K562 (cell line): Measurements from ENCODE around the gene VRK1. TPM values are rescaled to one million over a fixed set of nuclear protein-coding genes. Genes with fewer than 3 reads are reported as not detected.
A peak's percentile ranks its signal among the peaks of the same experiment; 100 is the strongest.
"Not testable (repeated sequence)": the region's sequence is repeated elsewhere in the genome, so short reads cannot be mapped to it uniquely, and the experiment has no call there.

Source experiments
- ATAC-seq: fragments of 200-7000 bp; cut with Tn5 transposase; 3 replicates; pipeline ENCODE4 v1.9.1; 2020; ENCODE audit warnings: moderate library complexity
- BruUV-seq: library from RNA; stranded (reverse); fragments of 400-500 nt; replicated peaks from 2 replicates; lab custom pipeline; 2021; lab: Mats Ljungman, UMichigan
- CTCF ChIA-PET: fragments of 300-600 bp; formaldehyde crosslinking; extraction: SDS; loops from one replicate; lab custom pipeline; 2021; ENCODE audit warnings: low intra/inter-chr PET ratio; lab: Yijun Ruan, JAX
- POLR2A ChIA-PET: fragments of 300-600, 350-650 bp; sonication (Branson Sonifier 250); formaldehyde crosslinking; extraction: SDS; loops from one replicate; lab custom pipeline; 2021; ENCODE audit warnings: antibody characterized with exemption, inconsistent platforms; lab: Yijun Ruan, JAX
- DNase-seq, 4 experiments: peaks; one replicate each; pipeline versions ENCODE4 v3.0.0 to v3.0.0-alpha.2; 2011 to 2018; ENCODE audit warnings: low spot score in 3 of 4, mixed read lengths in 3 of 4; ENCODE audit errors: extremely low read depth in 1 of 4
- FAIRE-seq: peaks from 2 replicates; lab custom pipeline; 2011; peaks lifted over from hg19 to GRCh38; lab: Jason Lieb, UNC
- H2AFZ ChIP-seq: 2 replicates; pipeline ENCODE4 v1.6.0; 2011; ENCODE audit warnings: low read depth, low read length, control low read depth, inconsistent platforms
- H3K27ac ChIP-seq: fragments of 200-600 bp; 3 replicates; pipeline ENCODE4 v1.8.0; 2011; ENCODE audit warnings: low read depth, mild to moderate bottlenecking, control low read depth, inconsistent platforms, low read length, moderate library complexity, mixed read lengths; ENCODE audit errors: extremely low read depth
- H3K27me3 ChIP-seq, 2 experiments: fragments of 300-600 bp in 1 of 2; 2 replicates in 1 of 2; 3 replicates in 1 of 2; pipeline versions ENCODE4 v1.6.0 to v1.8.0; 2011; ENCODE audit warnings: inconsistent platforms in 2 of 2, low read length in 2 of 2, mild to moderate bottlenecking in 1 of 2, mixed read lengths in 1 of 2, moderate library complexity in 1 of 2; ENCODE audit not compliant: control insufficient read depth in 2 of 2, insufficient read depth in 2 of 2
- H3K36me3 ChIP-seq: fragments of 300-600 bp; 3 replicates; pipeline ENCODE4 v1.8.0; 2011; ENCODE audit warnings: mild to moderate bottlenecking, low read length, inconsistent platforms; ENCODE audit not compliant: control insufficient read depth, insufficient read depth
- H3K4me1 ChIP-seq, 2 experiments: fragments of 200-600 bp in 1 of 2; replicated peaks in 1 of 2; 2 replicates in 1 of 2; 3 replicates in 1 of 2; pipeline versions ENCODE4 v1.5.1 to v1.8.0; 2011; ENCODE audit warnings: inconsistent platforms in 2 of 2, low read length in 2 of 2, mild to moderate bottlenecking in 1 of 2, mixed read lengths in 1 of 2, moderate library complexity in 1 of 2; ENCODE audit not compliant: control insufficient read depth in 2 of 2, insufficient read depth in 2 of 2
- H3K4me2 ChIP-seq: 2 replicates; pipeline ENCODE4 v1.6.1; 2011; ENCODE audit warnings: low read length, control low read depth, inconsistent platforms, mixed read lengths; ENCODE audit not compliant: insufficient read depth
- H3K4me3 ChIP-seq: fragments of 200-600 bp; sonication (generic), shearing (Covaris generic); 2 replicates; pipeline ENCODE4 v1.5.1; 2016; ENCODE audit warnings: control low read depth, inconsistent platforms
- H3K79me2 ChIP-seq: fragments of 200-600 bp; 3 replicates; pipeline ENCODE4 v1.8.0; 2011; ENCODE audit warnings: low read length, inconsistent platforms; ENCODE audit not compliant: control insufficient read depth, insufficient read depth
- H3K9ac ChIP-seq, 2 experiments: 2 replicates each; pipeline versions ENCODE4 v1.6.0 to v1.6.1; 2011; ENCODE audit warnings: low read depth in 2 of 2, low read length in 2 of 2, control low read depth in 1 of 2, inconsistent platforms in 1 of 2, mild to moderate bottlenecking in 1 of 2, mixed read lengths in 1 of 2; ENCODE audit not compliant: insufficient read depth in 1 of 2
- H3K9me1 ChIP-seq: one replicate; pipeline ENCODE4 v1.6.0; 2011; ENCODE audit warnings: inconsistent platforms, mild to moderate bottlenecking, low read length, moderate library complexity; ENCODE audit not compliant: control insufficient read depth, insufficient read depth
- H3K9me3 ChIP-seq: replicated peaks from 2 replicates; pipeline ENCODE4 v1.5.1; 2011; ENCODE audit warnings: low read depth, low read length, inconsistent platforms; ENCODE audit not compliant: control insufficient read depth, insufficient read depth
- H4K20me1 ChIP-seq: replicated peaks from 2 replicates; pipeline ENCODE4 v1.6.1; 2011; ENCODE audit warnings: low read length, inconsistent platforms, mixed read lengths; ENCODE audit not compliant: control insufficient read depth, insufficient read depth
- E2F3 ChIP-seq: fragments of 250-450 bp; sonication (Bioruptor Pico); IDR thresholded peaks from 2 replicates; pipeline ENCODE4 v1.4.0; 2020; ENCODE audit warnings: mild to moderate bottlenecking
- HINFP ChIP-seq: fragments of 450-650 bp; conservative IDR thresholded peaks from 2 replicates; pipeline ENCODE4 v1.6.1; 2016; ENCODE audit warnings: missing genetic modification characterization, low read depth, mild to moderate bottlenecking, control low read depth, missing compliant biosample characterization
- MCM7 ChIP-seq, 2 experiments: fragments of 450-650 bp; IDR thresholded peaks; 2 replicates each; pipeline ENCODE4 v1.6.1; 2016 to 2018
- ZBTB5 ChIP-seq: fragments of 450-650 bp; IDR thresholded peaks from 2 replicates; pipeline ENCODE4 v1.6.1; 2017; ENCODE audit warnings: antibody characterized with exemption
- ZNF41 ChIP-seq: fragments of 250-450 bp; sonication (Bioruptor Pico); conservative IDR thresholded peaks from 2 replicates; pipeline ENCODE4 v1.4.0; 2020; ENCODE audit warnings: mild to moderate bottlenecking
- ZNF512 ChIP-seq: IDR thresholded peaks from 2 replicates; pipeline ENCODE4 v1.6.1; 2016; ENCODE audit warnings: missing genetic modification characterization, missing compliant biosample characterization
- ZNF830 ChIP-seq: fragments of 250-450 bp; sonication (Bioruptor Pico); IDR thresholded peaks from 2 replicates; pipeline ENCODE4 v1.5.0; 2021; ENCODE audit warnings: mild to moderate bottlenecking
- WGBS: fragments of 100-300 bp; shearing (Covaris generic); methylation state at CpG from one replicate; pipeline ENCODE4 v1.1.6; 2016; ENCODE audit warnings: low coverage, mixed read lengths; ENCODE audit not compliant: insufficient coverage; ENCODE audit errors: missing lambda C conversion rate; 5-methylcytosine and 5-hydroxymethylcytosine counted together
- in situ Hi-C: fragments of 300-500 bp; cut with MboI; formaldehyde crosslinking; loops from 4 replicates; pipeline ENCODE4 v1.15.0; 2018; ENCODE audit warnings: inconsistent platforms, mixed read lengths
- intact Hi-C: fragments of 100-400 bp; cut with micrococcal nuclease; formaldehyde crosslinking; loops from 2 replicates; pipeline ENCODE4 v1.14.2; 2022
- polyA plus RNA-seq, 8 experiments: library from polyadenylated mRNA; depleted of rRNA in 4 of 8; stranded (reverse) in 5 of 8; unstranded in 3 of 8; fragments of >200 nt; fragmentation: Nextera tagmentation in 2 of 8; fragmentation: Illumina TruSeq in 1 of 8; extraction: Ambion mirVana in 2 of 8; extraction: Trizol in 1 of 8; gene quantifications; 2 replicates each; pipeline versions ENCODE4 v1.2.1 to v1.2.3, GENCODE V29; 2011 to 2014; ENCODE audit warnings: inconsistent platforms in 1 of 8, missing spikeins in 1 of 8
- total RNA-seq, 7 experiments: library from RNA; depleted of rRNA in 6 of 7; stranded (reverse); fragments of >200 nt in 6 of 7; fragmentation: Illumina TruSeq in 2 of 7; extraction: Trizol in 2 of 7; gene quantifications; 2 replicates each; pipeline versions ENCODE4 v1.2.1 to v1.2.3, GENCODE V29; 2011 to 2021; ENCODE audit warnings: low replicate concordance in 1 of 7
- TF ChIP-seq, protein P1 (sequence below): sonication (generic); formaldehyde crosslinking; IDR thresholded peaks from 2 replicates; pipeline ENCODE4 v1.8.0; 2022; ENCODE audit warnings: missing genetic modification reagents, mild to moderate bottlenecking, borderline replicate concordance

Gene VRK1
- total and polyA plus RNA-seq, 9 of the 15 experiments (the other 6 are each of a cell fraction or from before 2014, with no cell fraction given), result 83.6 to 177 (median 116) TPM

DNA sequence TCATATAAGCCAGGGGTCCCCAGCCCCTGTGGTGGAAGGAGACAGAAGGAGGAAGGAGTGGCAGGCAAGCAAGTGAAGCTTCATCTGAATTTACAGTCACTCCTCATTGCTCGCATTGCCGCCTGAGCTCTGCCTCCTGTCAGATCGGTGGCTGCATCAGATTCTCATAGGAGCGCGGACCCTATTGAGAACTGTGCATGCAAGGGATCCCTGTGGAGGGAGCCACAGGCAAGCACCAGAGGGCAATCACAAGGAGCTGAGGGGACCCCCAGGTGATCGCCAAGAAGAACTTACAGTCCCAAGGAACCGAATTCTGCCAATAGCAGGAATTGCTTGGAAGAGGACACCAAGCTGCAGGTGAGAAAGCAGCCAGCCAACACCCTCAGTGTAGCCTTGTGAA lies 33.2 kb upstream of the VRK1 start:
- H3K36me3 ChIP-seq, result no peaks in the 10 kb centered on the region
- ATAC-seq (no peak), FAIRE-seq (no peak), DNase-seq (no peak)
- no peaks in the 10 kb centered on the region for H3K79me2 ChIP-seq
- no peak overlapping the region for H3K4me2 ChIP-seq
- peak overlapping the region; percentile 50; the same call in 1 of the 2 replicates for H2AFZ ChIP-seq
- H3K9me3 ChIP-seq, result no peaks in the 10 kb centered on the region
- BruUV-seq, result no TSS peak
- no peak overlapping the region for H3K27ac ChIP-seq
- peak overlapping the region in 1 of 2 experiments; percentile 33; a peak in 1 of 4 replicates for H3K9ac ChIP-seq
- no peaks in the 10 kb centered on the region for H3K4me1 ChIP-seq
- no peaks in the 10 kb centered on the region for H3K9me1 ChIP-seq
- 17% methylated on average over 7 of the region's 7 CpGs for WGBS
- in situ Hi-C loops, result no loop called here
- POLR2A ChIA-PET, result interaction anchor here (0.6 kb wide), 1 partner anchor 157 kb away, joined by 3 read pairs; no protein-coding TSS in a partner anchor
- CTCF ChIA-PET, result no interaction called here
- no peak overlapping the region for H3K4me3 ChIP-seq
- TF ChIP-seq E2F3 (CRISPR knock-in tag) (no peak), ZNF512 (tag) (no peak), MCM7 (IDR thresholded peaks at IDR 0.05) (no peak), ZNF830 (CRISPR knock-in tag) (no peak), HINFP (tag) (peak; percentile 96), ZBTB5 (peak; percentile 85), ZNF41 (CRISPR knock-in tag) (no peak)
- TF ChIP-seq, protein P1, sequence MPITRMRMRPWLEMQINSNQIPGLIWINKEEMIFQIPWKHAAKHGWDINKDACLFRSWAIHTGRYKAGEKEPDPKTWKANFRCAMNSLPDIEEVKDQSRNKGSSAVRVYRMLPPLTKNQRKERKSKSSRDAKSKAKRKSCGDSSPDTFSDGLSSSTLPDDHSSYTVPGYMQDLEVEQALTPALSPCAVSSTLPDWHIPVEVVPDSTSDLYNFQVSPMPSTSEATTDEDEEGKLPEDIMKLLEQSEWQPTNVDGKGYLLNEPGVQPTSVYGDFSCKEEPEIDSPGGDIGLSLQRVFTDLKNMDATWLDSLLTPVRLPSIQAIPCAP (CRISPR knock-in tag), result no peak
- H3K27me3 ChIP-seq, result peaks cover 2 to 13% of the 10 kb centered on the region in 2 experiments; a peak in 3 of 5 replicates
- no peaks in the 10 kb centered on the region for H4K20me1 ChIP-seq
- intact Hi-C loops, result loop anchor here (5.0 kb wide), 1 partner anchor 88 kb away; no protein-coding TSS in a partner anchor

DNA sequence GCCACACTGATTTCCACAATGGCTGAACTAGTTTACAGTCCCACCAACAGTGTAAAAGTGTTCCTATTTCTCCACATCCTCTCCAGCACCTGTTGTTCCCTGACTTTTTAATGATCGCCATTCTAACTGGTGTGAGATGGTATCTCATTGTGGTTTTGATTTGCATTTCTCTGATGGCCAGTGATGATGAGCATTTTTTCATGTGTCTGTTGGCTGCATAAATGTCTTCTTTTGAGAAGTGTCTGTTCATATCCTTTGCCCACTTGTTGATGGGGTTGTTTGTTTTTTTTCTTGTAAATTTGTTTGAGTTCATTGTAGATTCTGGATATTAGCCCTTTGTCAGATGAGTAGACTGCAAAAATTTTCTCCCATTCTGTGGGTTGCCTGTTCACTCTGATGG lies 32.0 kb upstream of the VRK1 start:
- H3K9ac ChIP-seq, intact Hi-C loops, H3K4me3 ChIP-seq, H3K4me1 ChIP-seq, H3K27ac ChIP-seq, CTCF ChIA-PET, BruUV-seq, POLR2A ChIA-PET, H3K79me2 ChIP-seq, ATAC-seq, DNase-seq, H2AFZ ChIP-seq, H3K9me1 ChIP-seq, in situ Hi-C loops, H3K9me3 ChIP-seq, H3K36me3 ChIP-seq, FAIRE-seq, H4K20me1 ChIP-seq, H3K4me2 ChIP-seq: not testable (repeated sequence)
- peaks cover 4 to 22% of the 10 kb centered on the region in 2 experiments; a peak in 4 of 5 replicates for H3K27me3 ChIP-seq
- no CpG with 5 or more reads among the region's 1 CpG for WGBS
